ENCODE measurements around the gene IRAK1.

- TF ChIP-seq POLR2A (IDR thresholded peaks at IDR 0.05), result no peak
- TF ChIP-seq, protein P1, sequence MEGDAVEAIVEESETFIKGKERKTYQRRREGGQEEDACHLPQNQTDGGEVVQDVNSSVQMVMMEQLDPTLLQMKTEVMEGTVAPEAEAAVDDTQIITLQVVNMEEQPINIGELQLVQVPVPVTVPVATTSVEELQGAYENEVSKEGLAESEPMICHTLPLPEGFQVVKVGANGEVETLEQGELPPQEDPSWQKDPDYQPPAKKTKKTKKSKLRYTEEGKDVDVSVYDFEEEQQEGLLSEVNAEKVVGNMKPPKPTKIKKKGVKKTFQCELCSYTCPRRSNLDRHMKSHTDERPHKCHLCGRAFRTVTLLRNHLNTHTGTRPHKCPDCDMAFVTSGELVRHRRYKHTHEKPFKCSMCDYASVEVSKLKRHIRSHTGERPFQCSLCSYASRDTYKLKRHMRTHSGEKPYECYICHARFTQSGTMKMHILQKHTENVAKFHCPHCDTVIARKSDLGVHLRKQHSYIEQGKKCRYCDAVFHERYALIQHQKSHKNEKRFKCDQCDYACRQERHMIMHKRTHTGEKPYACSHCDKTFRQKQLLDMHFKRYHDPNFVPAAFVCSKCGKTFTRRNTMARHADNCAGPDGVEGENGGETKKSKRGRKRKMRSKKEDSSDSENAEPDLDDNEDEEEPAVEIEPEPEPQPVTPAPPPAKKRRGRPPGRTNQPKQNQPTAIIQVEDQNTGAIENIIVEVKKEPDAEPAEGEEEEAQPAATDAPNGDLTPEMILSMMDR (IDR thresholded peaks at IDR 0.05), result no peak
Observed at GRCh38 chrX:154023276-154024000, 3.7 kb upstream of the IRAK1 start.
